AG04449 (cell line): ENCODE measurements around the gene RIC1.
"Not testable (repeated sequence)": the region's sequence is repeated elsewhere in the genome, so short reads cannot be mapped to it uniquely, and the experiment has no call there.

Experiments
- CTCF ChIA-PET: fragments of 350-600 bp; formaldehyde crosslinking; extraction: SDS; loops from one replicate; lab custom pipeline; 2021; ENCODE audit warnings: antibody characterized with exemption; lab: Yijun Ruan, JAX
- POLR2A ChIA-PET: fragments of 400-600, 350-600 bp; formaldehyde crosslinking; extraction: SDS; loops from one replicate; lab custom pipeline; 2020; ENCODE audit warnings: antibody characterized with exemption, inconsistent platforms; lab: Yijun Ruan, JAX
- DNase-seq: peaks from one replicate; pipeline ENCODE4 v3.0.0-alpha.2; 2010; ENCODE audit warnings: low read depth, low spot score
- H3K4me3 ChIP-seq: 2 replicates; pipeline ENCODE4 v1.5.1; 2011; ENCODE audit warnings: low read depth, mild to moderate bottlenecking, control low read depth, low read length
- CTCF ChIP-seq: IDR thresholded peaks from one replicate; pipeline ENCODE4 v1.5.1; 2011; ENCODE audit warnings: mild to moderate bottlenecking, moderate library complexity, low read length, control low read depth, inconsistent platforms; ENCODE audit not compliant: insufficient read depth; ENCODE audit errors: missing control alignments

RIC1 gene

GRCh38 chr9:5671711-5672353 lies 42.9 kb downstream of the RIC1 start:
- no peak overlapping the region for H3K4me3 ChIP-seq
- ChIA-PET POLR2A (no interaction called here), CTCF (no interaction called here)
- no peak for DNase-seq
- TF ChIP-seq CTCF = no peak

GRCh38 chr9:5675046-5675445 lies 46.1 kb downstream of the RIC1 start:
- DNase-seq, CTCF ChIA-PET, POLR2A ChIA-PET, H3K4me3 ChIP-seq: not testable (repeated sequence)

GRCh38 chr9:5683591-5683990 lies 54.7 kb downstream of the RIC1 start:
- H3K4me3 ChIP-seq, DNase-seq, CTCF ChIA-PET, POLR2A ChIA-PET: not testable (repeated sequence)

GRCh38 chr9:5684101-5684500 lies 55.2 kb downstream of the RIC1 start:
- TF ChIP-seq CTCF = no peak
- POLR2A ChIA-PET = no interaction called here
- no peak for DNase-seq
- H3K4me3 ChIP-seq = no peak overlapping the region
- CTCF ChIA-PET = no interaction called here

GRCh38 chr9:5688109-5688508 lies 59.2 kb downstream of the RIC1 start:
- ChIA-PET CTCF (interaction anchor here (1.0 kb wide), 1 partner anchor 34 kb away, joined by 3 read pairs; no protein-coding TSS in a partner anchor), POLR2A (no interaction called here)
- no peak overlapping the region for H3K4me3 ChIP-seq
- DNase-seq = no peak
- TF ChIP-seq CTCF = no peak

GRCh38 chr9:5690278-5690677 lies 61.4 kb downstream of the RIC1 start:
- TF ChIP-seq CTCF = no peak
- H3K4me3 ChIP-seq = no peak overlapping the region
- ChIA-PET CTCF (no interaction called here), POLR2A (no interaction called here)
- DNase-seq = no peak

GRCh38 chr9:5695860-5696259 lies 67.0 kb downstream of the RIC1 start:
- H3K4me3 ChIP-seq = no peak overlapping the region
- no peak for TF ChIP-seq CTCF
- DNase-seq = no peak
- CTCF ChIA-PET = no interaction called here
- POLR2A ChIA-PET = no interaction called here
